Lower leg skin (tissue), 4 donors: ENCODE data around the gene KCNQ4. TPM values are rescaled to one million over a fixed set of nuclear protein-coding genes. Genes with fewer than 3 reads are reported as not detected.

Experiments
- DNase-seq, 2 donors: peaks; one replicate each; pipeline ENCODE4 v3.0.0-alpha.2; 2019; ENCODE audit warnings: low spot score in 2 of 2
- H3K4me3 ChIP-seq: fragments of 200-600 bp; sonication (generic); 2 replicates; pipeline ENCODE4 v1.5.1; 2017; ENCODE audit warnings: mild to moderate bottlenecking, low read depth; ENCODE audit not compliant: poor library complexity, severe bottlenecking
- CTCF ChIP-seq, 3 donors: fragments of 450-650 bp; IDR thresholded peaks; one replicate each; pipeline ENCODE4 v1.5.1; 2016; ENCODE audit warnings: antibody characterized with exemption in 3 of 3, mild to moderate bottlenecking in 3 of 3, moderate library complexity in 2 of 3
- POLR2A ChIP-seq, 2 donors: fragments of 450-650 bp; IDR thresholded peaks; one replicate each; pipeline ENCODE4 v1.6.1; 2016 to 2017; ENCODE audit warnings: antibody characterized with exemption in 2 of 2, mild to moderate bottlenecking in 1 of 2, moderate library complexity in 1 of 2
- WGBS, 2 donors: methylation state at CpG; one replicate each; pipeline ENCODE4 v1.1.5; 2018; 5-methylcytosine and 5-hydroxymethylcytosine counted together
- intact Hi-C: fragments of 100-400 bp; cut with DNase I; formaldehyde crosslinking; loops from one replicate; pipeline ENCODE4 v1.15.0; 2023; ENCODE audit warnings: low total_unique reads
- total RNA-seq, 4 donors: library from RNA; depleted of rRNA; stranded (reverse); fragments of >200 nt; gene quantifications; one replicate each; pipeline ENCODE4 v1.1.0, GENCODE V29; 2016

KCNQ4 gene
- total RNA-seq, 4 donors from 2014 or later, result 1.3 to 2.7 (median 2.0) TPM

GRCh38 chr1:40872276-40872675 lies 88.7 kb downstream of the KCNQ4 start:
- WGBS, 2 donors, result 38 to 45% methylated on average over 3 of the region's 3 CpGs
- H3K4me3 ChIP-seq, result no peak overlapping the region
- no peak for TF ChIP-seq CTCF (IDR thresholded peaks at IDR 0.05)
- no peak for TF ChIP-seq POLR2A (IDR thresholded peaks at IDR 0.05)
- DNase-seq, result no peak
- intact Hi-C loops, result no loop called here

- intact Hi-C loops, result no loop called here
- no peak for DNase-seq
- H3K4me3 ChIP-seq, result no peak overlapping the region
- 94 to 98% methylated on average over 7 of the region's 7 CpGs for WGBS, 2 donors
- TF ChIP-seq POLR2A (IDR thresholded peaks at IDR 0.05) (no peak), CTCF (IDR thresholded peaks at IDR 0.05) (no peak)
Measured at GRCh38 chr1:40873863-40874472, 90.4 kb downstream of the KCNQ4 start.

GRCh38 chr1:40876436-40876761 lies 92.8 kb downstream of the KCNQ4 start:
- DNase-seq, result no peak
- H3K4me3 ChIP-seq, result no peak overlapping the region
- WGBS, 2 donors, result 91 to 94% methylated on average over 2 of the region's 2 CpGs
- intact Hi-C loops, result no loop called here
- TF ChIP-seq CTCF (IDR thresholded peaks at IDR 0.05) (no peak), POLR2A (IDR thresholded peaks at IDR 0.05) (no peak)

DNA sequence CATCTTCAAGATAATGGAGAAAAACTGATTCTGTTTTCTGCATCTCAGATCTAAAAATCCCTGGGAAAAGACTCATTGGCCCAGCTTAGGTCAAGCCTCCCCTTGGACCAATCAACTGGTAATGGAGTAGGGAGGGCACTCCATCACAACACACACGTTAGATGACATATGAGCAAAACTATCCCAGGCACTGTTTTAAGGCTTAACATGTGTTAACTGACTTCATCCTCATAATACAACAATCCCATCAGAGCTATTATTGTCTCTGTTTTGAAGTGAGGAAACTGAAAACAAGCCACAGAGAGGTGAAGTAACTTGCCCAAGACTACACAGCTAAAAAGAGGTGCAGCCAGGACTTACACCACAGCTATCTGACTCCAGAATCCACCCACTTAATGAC lies 93.3 kb downstream of the KCNQ4 start:
- intact Hi-C loops, result no loop called here
- H3K4me3 ChIP-seq, result no peak overlapping the region
- no peak for DNase-seq
- TF ChIP-seq CTCF (IDR thresholded peaks at IDR 0.05) (no peak), POLR2A (IDR thresholded peaks at IDR 0.05) (no peak)
- WGBS, 2 donors, result 79 to 88% methylated on average over 1 of the region's 1 CpG

- TF ChIP-seq POLR2A (IDR thresholded peaks at IDR 0.05), result no peak
- TF ChIP-seq CTCF (IDR thresholded peaks at IDR 0.05), result no peak
- WGBS, 2 donors, result 5 to 14% methylated on average over 4 of the region's 4 CpGs
- H3K4me3 ChIP-seq, result no peak overlapping the region
- peak; percentile 62 to 93 for DNase-seq
- intact Hi-C loops, result no loop called here
Measured at GRCh38 chr1:40877698-40878097, 94.1 kb downstream of the KCNQ4 start.

GRCh38 chr1:40878906-40879305 lies 95.3 kb downstream of the KCNQ4 start:
- intact Hi-C loops, result no loop called here
- no peak overlapping the region for H3K4me3 ChIP-seq
- 96 to 100% methylated on average over 2 of the region's 2 CpGs for WGBS, 2 donors
- DNase-seq, result no peak
- TF ChIP-seq CTCF (IDR thresholded peaks at IDR 0.05), result no peak
- no peak for TF ChIP-seq POLR2A (IDR thresholded peaks at IDR 0.05)
